Fibroblast of skin of right quadriceps (primary cell): ENCODE data around the gene GABRB3.

Experiments used
- DNase-seq: peaks from one replicate; pipeline ENCODE4 v3.0.0-alpha.2; 2013

The GABRB3 gene

GRCh38 chr15:26624128-26624527, 148.7 kb downstream of the GABRB3 start:
- no peak for DNase-seq

- no peak for DNase-seq
Observed at GRCh38 chr15:26623071-26623470, 149.8 kb downstream of the GABRB3 start.

DNA sequence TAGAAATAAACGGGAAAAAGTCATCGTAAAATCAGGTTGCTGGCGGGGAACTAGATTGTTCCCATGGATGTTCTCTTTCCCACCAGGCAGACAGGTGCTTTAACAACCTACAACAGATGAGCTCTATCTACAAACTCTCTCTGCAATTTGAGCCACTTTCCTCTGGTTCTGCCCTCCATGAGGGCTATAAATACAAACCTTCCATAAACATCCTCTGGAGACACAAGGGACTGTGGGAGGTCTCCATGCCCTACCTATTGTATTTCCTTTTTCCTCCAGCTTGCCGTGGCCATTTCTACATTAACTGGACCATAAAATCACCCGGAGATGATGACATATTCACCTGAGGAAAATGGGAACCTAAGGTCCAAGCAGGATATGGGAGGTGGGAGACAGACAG, 151.1 kb downstream of the GABRB3 start:
- DNase-seq, result no peak

DNA sequence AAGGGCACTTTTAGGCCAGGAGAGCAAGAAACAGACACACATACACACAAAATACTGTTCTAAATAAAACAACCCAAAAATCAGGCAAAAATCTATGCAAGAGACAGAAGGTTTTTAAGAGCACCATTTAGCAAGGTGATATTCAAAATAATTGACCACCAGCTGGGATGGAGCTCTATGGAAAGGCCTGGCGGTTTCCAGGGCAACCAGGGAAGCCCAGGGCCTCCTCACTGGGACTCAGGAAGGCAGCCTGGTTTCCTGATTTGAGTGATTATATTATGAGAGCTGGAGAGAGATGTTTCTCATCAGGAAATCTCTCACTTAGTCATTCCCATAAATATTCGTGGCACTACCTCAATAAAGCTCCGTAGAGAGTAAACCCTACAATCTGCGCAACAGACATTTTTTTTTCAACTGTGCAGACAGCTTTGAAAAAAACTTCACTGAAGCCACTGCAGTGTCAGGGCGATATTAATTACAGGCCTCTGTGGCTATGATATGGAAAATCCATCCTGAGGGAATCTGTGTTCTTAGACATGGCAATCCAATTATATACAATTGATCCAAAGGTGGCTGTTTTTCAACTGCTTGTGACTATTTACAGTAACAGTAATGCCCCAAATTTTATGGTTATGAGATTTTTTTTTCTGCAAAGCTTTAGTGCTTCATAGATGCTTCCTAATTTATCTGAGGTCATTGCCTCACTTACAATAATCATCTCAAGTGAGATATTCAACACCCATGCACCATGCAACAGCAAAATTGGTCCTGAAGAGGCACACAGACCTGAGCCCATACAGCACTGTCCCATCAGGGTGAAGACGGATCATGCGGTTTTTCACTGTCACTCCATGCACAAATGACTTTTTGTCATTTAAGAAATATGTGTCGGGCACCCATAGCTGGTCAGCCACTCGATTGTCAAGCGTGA, 152.1 kb downstream of the GABRB3 start:
- peak; percentile 15 for DNase-seq

DNA sequence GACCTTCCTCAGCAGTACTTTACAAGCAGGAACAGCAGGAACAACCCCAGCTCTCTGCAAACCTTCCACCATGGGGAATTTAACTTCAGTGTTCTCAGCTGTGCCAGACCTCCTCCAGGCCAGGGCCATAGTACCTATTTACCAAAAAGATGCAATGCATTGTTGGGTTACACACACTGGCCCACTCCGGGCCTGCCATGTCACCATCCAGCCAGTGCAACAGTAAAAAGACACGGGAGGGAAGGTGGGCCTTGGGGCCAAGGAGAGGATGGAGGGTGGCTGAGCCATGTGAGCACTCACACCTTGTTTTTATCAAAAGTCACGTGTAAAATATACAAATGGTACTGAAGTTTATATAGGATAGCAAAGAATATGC, 157.0 kb downstream of the GABRB3 start:
- DNase-seq, result no peak

- DNase-seq, result no peak
Observed at GRCh38 chr15:26615188-26615926, 157.5 kb downstream of the GABRB3 start.

GRCh38 chr15:26614734-26615133, 158.1 kb downstream of the GABRB3 start:
- DNase-seq, result no peak

DNA sequence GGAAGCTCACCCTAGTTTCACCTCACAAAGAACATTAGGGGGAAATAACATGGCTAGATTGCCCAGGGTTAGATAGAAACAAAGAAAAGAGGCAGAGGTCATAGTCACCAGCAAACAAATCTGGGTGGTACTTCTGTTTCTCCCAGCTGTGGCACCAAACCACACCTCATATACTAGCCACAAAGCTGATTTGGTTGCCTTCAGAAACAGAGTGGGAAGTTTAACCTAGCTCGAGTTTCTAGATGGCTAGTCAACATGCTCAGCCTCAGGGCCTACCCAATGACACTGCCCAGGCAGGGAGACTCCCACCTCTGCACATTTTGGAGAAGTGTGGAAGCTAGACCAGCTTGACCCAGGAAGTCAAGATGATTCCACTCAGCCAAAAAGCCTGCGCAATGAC, 174.2 kb downstream of the GABRB3 start:
- DNase-seq, result no peak

DNA sequence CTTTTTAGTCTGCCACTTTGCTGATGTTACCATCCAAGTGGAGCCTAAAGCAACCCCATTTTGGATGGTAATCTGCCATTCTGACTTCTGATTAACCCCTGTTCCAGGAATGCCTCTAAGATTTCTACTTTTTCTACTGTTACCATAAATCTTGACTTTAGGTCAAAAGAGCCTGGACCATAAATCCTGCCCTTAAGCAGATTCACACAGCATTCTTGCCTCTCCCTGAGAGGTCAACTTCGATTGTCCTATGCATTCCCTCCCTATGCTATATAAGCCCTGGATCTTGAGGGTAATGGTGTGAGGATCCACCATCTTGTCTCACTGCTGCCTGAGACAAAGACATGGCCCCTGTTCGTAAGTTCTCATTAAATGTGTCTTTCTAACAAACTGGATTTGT, 177.3 kb downstream of the GABRB3 start:
- no peak for DNase-seq

DNA sequence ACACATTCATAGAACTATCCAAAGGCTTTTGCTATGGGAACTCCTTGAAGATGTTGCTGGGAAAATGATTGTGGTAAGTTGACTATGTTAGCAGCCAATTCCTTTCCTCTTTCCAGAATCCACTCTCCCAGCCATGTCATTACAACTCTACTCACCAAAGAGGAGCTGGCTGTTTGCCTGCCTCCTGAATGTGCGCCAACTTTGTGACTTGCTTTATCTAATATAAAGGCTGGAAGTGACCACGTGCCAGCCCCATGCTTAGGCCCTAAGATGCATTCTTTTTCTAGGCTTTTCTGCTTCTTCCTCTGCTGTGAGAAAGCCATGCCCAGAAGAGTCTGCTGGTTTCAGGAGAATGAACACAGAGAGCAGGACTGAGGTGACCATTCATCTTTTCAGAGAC, 182.2 kb downstream of the GABRB3 start:
- DNase-seq, result no peak

DNA sequence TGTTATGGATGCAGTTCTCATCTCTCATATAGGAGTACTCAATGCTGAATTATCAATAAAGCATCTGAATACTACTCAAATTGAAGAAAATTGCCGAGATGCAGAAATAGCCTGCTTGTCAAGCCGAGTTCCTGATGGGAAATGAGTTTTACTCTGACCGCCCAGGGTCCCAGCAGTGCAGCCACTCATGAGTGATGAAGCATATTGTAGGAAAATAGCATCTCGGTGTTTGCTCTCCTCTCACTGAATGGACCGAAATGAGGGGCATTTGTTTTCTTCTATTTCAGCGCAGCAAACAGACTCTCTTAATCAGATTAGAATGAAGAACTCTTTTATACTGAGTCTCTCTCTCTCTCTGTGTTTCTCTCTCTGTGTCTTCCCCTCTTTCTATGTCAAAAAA, 190.0 kb downstream of the GABRB3 start:
- DNase-seq, result no peak

- no peak for DNase-seq
Observed at GRCh38 chr15:26580943-26581342, 191.9 kb downstream of the GABRB3 start.

DNA sequence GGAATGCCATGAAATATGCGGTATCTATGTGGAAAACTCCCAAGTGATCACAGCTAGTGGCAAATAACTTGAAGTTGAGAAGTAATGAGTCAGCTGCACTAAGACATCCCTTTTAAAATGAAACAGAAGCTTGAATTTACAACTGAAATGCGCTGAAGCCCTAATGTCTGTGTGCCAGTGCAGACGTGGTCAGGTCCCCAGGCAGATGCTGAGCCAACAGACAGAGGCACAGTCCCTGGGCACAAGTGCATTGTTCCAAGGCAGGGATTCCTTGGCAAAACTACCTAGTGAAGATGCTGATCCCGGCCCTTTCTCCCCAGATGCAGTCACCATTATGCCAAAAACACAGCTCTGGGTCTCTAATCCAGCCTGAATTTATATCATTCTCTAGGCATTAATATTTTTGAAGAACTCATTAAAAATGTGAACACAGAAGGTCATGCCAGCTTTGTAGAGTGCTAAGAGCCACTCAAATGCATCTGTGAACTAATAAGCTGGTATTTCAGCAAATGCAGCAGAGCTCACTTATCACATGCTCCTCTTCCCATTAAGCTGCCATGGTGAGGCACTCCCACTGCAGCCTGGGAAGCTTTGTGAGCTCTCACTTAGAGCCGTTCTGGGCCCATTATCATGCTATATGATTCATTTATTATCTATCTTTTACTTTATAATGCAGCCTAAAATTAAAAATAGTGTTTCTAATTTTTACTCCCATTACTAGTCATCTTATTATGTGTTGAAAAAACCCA, 200.1 kb downstream of the GABRB3 start:
- DNase-seq, result peak; percentile 6

- DNase-seq, result no peak
Observed at GRCh38 chr15:26571346-26571745, 201.5 kb downstream of the GABRB3 start.

DNA sequence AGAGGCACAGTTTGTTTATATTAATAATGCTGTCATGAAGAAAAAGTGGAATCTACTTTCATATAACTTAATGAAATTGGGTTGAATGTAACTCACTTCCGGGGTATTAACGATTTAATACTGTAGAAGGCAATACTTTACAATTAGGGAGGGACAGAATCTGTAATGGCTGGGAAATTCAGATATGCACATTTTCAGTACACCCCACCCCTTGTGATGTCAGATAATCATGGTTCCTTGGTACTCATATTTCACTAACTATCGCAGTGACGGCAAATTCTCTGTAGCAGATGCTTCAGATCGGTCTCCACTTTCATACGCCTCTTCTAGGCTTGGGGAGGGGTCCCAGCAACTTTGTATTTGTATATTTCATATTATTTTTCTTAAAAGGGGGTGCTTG, 207.3 kb downstream of the GABRB3 start:
- no peak for DNase-seq

- no peak for DNase-seq
Observed at GRCh38 chr15:26564361-26564760, 208.5 kb downstream of the GABRB3 start.

DNA sequence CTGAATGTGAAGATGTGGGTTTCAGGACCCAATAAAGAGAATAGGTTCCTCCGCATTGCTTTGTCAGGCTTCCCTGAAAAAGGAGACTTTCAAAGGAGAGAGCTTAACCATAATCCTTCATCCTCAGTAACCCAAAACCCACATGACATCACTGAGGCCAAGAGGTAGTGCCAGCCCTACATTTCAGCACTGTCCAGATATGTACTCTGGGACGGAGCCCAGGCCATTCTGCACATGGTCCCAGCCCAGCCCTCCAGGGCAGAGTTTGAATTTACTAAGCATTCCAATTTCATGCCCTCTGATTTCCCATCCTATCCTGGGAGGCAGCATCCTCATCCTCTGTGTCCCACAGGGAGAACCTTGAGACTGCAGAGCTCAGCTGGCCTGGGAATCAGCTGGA, 210.5 kb downstream of the GABRB3 start:
- DNase-seq, result peak; percentile 0

DNA sequence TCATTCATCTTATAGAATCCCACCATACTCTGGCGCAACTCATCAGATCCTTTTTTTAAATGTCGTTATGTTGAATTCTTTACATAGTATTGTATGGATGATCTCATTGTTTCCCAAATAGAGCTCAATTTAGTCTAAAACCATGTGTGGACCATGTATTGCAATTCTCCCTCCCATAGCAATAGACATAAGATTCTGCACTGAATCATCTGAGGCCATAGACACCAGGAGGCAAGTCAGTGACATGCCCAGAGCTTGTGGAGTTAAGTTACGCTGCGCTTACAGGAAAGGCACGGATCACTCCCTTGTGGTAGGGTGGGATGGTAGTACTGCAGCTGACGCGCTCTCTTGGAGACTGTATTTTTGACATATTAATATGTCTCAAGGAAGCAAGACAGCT, 211.0 kb downstream of the GABRB3 start:
- peak; percentile 69 for DNase-seq

GRCh38 chr15:26561130-26561529, 211.7 kb downstream of the GABRB3 start:
- no peak for DNase-seq

DNA sequence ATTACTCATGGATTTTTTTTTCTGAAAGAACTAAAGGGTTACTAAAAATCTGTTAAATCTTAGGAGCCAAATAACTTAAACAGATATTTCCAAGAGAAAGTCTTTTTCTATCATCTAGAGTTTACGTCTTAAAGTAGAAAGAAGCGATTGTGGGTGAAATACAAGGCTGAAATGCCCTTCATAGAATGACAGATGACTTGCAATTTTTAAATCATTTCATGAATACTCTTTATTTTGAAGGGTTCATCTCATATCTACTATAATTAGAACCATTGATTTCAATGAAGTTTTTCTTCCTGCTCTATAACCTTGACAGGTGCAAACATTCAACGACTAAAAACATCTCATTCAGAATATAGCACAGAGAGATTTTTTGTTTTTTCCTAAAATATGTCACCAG, 217.0 kb downstream of the GABRB3 start:
- DNase-seq, result no peak

- no peak for DNase-seq
Observed at GRCh38 chr15:26551473-26551872, 221.4 kb downstream of the GABRB3 start.

DNA sequence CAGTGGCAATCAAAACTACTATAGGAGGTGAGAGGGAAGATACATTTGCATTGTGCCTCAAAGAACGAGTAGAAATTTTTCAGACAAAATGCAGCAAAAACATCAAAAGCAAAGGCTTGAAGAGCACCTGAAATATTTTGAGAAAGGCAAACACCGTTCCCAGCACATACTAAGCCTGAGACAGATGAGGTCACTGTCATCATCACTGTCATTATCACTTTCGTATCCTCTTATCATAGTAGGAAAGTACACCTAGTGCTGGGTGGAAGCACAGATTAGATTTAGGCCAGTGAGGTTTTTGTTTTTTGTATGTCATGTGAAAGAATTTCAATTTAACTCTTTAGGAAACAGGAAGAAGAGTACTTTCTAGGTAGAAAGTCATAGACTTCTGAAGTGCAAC, 222.0 kb downstream of the GABRB3 start:
- no peak for DNase-seq

DNA sequence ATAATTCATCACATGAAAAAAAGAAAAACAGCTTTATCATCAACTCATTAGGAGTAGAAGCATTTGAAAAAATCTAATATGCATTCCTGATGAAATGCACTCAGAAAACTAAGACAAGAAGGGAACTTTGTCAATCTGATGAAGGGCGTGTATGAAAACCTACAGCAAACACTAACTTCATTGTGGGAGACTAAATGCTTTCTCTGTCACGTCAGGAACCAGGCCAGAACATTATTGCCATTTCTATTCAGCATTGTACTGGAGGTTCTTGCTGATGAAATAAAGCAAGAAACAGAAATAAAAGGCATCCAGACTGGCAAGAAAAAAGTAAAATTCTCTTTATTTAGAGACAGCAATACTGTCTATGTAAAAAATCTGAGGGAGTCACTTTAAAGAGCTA, 235.2 kb downstream of the GABRB3 start:
- DNase-seq, result no peak

GRCh38 chr15:26531489-26531888, 241.4 kb downstream of the GABRB3 start:
- no peak for DNase-seq
